PC-9 (cell line): Measurements from ENCODE around the gene CRAT.

Experiments used
- CTCF ChIP-seq: fragments of 200-600 bp; sonication (generic); conservative IDR thresholded peaks from 2 replicates; pipeline ENCODE4 v1.6.1; 2017; ENCODE audit warnings: mixed run types, antibody characterized with exemption, mild to moderate bottlenecking, moderate library complexity
- EZH2 ChIP-seq: fragments of 200-600 bp; sonication (generic); IDR thresholded peaks from 2 replicates; pipeline ENCODE4 v1.8.0; 2017; ENCODE audit warnings: antibody characterized with exemption, low read depth

- TF ChIP-seq CTCF (no peak), EZH2 (no peak)
Measured at GRCh38 chr9:129060991-129061390, 49.6 kb downstream of the CRAT start.
